Glutamatergic neuron (in vitro differentiated cells): ENCODE results near the gene OSBPL8. TPM values are rescaled to one million over a fixed set of nuclear protein-coding genes. Genes with fewer than 3 reads are reported as not detected.
"Not testable (repeated sequence)": the region's sequence is repeated elsewhere in the genome, so short reads cannot be mapped to it uniquely, and the experiment has no call there.

Experiments used
- DNase-seq: peaks from one replicate; pipeline ENCODE4 v3.0.0; 2022
- H3K27ac Mint-ChIP-seq: one replicate; pipeline ENCODE4 v1.8.0; 2020; ENCODE audit warnings: mild to moderate bottlenecking, mixed read lengths, inconsistent platforms; ENCODE audit not compliant: unreplicated experiment
- H3K27me3 Mint-ChIP-seq: one replicate; pipeline ENCODE4 v1.8.0; 2020; ENCODE audit warnings: mild to moderate bottlenecking, moderate library complexity, mixed read lengths, inconsistent platforms; ENCODE audit not compliant: unreplicated experiment
- H3K36me3 Mint-ChIP-seq: one replicate; pipeline ENCODE4 v1.8.0; 2020; ENCODE audit warnings: mild to moderate bottlenecking, mixed read lengths, inconsistent platforms; ENCODE audit not compliant: unreplicated experiment
- H3K4me1 Mint-ChIP-seq: one replicate; pipeline ENCODE4 v1.8.0; 2020; ENCODE audit warnings: mild to moderate bottlenecking, low read depth, mixed read lengths, inconsistent platforms; ENCODE audit not compliant: unreplicated experiment
- H3K4me3 Mint-ChIP-seq: one replicate; pipeline ENCODE4 v1.8.0; 2020; ENCODE audit warnings: mild to moderate bottlenecking, mixed read lengths, inconsistent platforms; ENCODE audit not compliant: unreplicated experiment
- H3K9me3 Mint-ChIP-seq: one replicate; pipeline ENCODE4 v1.8.0; 2020; ENCODE audit warnings: mild to moderate bottlenecking, moderate library complexity, mixed read lengths, inconsistent platforms; ENCODE audit not compliant: unreplicated experiment
- total RNA-seq: library from RNA; stranded (reverse); fragmentation: NEBNext Ultra II Directional; extraction: Animal tissue kit (Norgen Biotek cat#: 25700); gene quantifications from one replicate; pipeline ENCODE4 v1.2.1, GENCODE V29; 2021; ENCODE audit not compliant: unreplicated experiment
- TF ChIP-seq, protein P1 (sequence below): fragments of 200-600 bp; sonication (generic); IDR thresholded peaks from one replicate; pipeline ENCODE4 v1.5.0; 2021; ENCODE audit not compliant: partially characterized antibody, unreplicated experiment

Gene OSBPL8
- total RNA-seq, 1 donor from 2014 or later: 162 TPM

DNA sequence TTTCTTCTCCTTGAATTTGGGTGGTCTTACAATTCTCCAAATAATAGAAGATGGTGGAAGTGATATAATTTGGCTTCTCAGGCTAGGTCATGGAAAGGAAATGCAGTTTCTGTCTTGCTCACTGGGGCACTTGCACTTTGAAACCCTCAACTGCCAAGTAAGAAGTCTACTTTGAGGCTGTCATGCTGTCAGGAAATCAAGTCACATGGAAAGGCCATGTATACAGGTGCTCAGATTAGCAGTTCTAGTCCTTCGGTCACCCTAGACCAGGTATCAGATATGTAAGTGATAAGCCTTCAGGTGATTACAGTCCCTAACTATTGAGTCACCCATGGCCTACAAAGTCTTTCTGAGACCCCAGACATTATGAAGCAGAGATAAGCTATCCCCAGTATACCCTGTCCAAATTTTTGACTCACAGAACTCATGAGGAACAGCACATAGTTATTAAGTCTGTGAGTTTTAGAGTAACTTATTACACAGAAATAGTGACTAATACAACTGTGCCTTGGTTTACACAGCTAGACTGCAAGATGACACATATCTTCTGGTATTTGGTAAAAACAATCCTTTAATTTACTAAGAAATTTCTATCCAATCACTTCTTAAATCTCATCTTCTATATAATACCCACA lies 185.1 kb downstream of the OSBPL8 start:
- TF ChIP-seq, protein P1, sequence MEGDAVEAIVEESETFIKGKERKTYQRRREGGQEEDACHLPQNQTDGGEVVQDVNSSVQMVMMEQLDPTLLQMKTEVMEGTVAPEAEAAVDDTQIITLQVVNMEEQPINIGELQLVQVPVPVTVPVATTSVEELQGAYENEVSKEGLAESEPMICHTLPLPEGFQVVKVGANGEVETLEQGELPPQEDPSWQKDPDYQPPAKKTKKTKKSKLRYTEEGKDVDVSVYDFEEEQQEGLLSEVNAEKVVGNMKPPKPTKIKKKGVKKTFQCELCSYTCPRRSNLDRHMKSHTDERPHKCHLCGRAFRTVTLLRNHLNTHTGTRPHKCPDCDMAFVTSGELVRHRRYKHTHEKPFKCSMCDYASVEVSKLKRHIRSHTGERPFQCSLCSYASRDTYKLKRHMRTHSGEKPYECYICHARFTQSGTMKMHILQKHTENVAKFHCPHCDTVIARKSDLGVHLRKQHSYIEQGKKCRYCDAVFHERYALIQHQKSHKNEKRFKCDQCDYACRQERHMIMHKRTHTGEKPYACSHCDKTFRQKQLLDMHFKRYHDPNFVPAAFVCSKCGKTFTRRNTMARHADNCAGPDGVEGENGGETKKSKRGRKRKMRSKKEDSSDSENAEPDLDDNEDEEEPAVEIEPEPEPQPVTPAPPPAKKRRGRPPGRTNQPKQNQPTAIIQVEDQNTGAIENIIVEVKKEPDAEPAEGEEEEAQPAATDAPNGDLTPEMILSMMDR: no peak
- Mint-ChIP-seq H3K4me3 (no peak overlapping the region), H3K9me3 (no peaks in the 10 kb centered on the region), H3K36me3 (peaks cover 10% of the 10 kb centered on the region), H3K4me1 (no peaks in the 10 kb centered on the region), H3K27me3 (no peaks in the 10 kb centered on the region), H3K27ac (no peak overlapping the region)
- DNase-seq: no peak

GRCh38 chr12:76368230-76368629 lies 191.3 kb downstream of the OSBPL8 start:
- DNase-seq: no peak
- TF ChIP-seq, protein P1: no peak
- Mint-ChIP-seq H3K4me1 (no peaks in the 10 kb centered on the region), H3K9me3 (no peaks in the 10 kb centered on the region), H3K27ac (no peak overlapping the region), H3K27me3 (peaks cover 2% of the 10 kb centered on the region), H3K36me3 (peaks cover 37% of the 10 kb centered on the region), H3K4me3 (no peak overlapping the region)

DNA sequence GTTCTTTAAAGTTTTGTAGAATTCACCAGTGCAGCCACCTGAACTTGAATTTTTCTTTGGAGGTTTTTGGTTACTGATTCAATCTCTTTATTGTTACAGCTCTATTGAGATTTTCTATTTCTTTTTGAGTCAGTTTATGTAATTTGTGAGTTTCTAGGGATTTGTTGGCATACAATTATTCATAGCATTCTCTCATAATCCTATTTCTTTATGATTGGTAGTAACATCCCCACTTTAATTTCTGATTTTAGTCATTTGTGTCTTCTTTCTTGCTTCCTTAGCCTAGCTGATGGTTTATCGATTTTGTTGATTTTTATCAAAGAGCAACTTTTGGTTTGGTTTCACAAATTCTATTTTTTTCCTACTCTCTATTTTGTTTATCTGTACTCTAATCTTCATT lies 193.4 kb downstream of the OSBPL8 start:
- no peak for DNase-seq
- H3K27me3 Mint-ChIP-seq: peaks cover 4% of the 10 kb centered on the region
- no peak overlapping the region for H3K4me3 Mint-ChIP-seq
- H3K27ac Mint-ChIP-seq: no peak overlapping the region
- H3K9me3 Mint-ChIP-seq: no peaks in the 10 kb centered on the region
- H3K36me3 Mint-ChIP-seq: peaks cover 37% of the 10 kb centered on the region
- H3K4me1 Mint-ChIP-seq: no peaks in the 10 kb centered on the region
- TF ChIP-seq, protein P1: no peak

GRCh38 chr12:76364131-76364530 lies 195.4 kb downstream of the OSBPL8 start:
- peaks cover 38% of the 10 kb centered on the region for H3K36me3 Mint-ChIP-seq
- H3K27me3 Mint-ChIP-seq, DNase-seq, H3K4me1 Mint-ChIP-seq, H3K27ac Mint-ChIP-seq, H3K9me3 Mint-ChIP-seq, H3K4me3 Mint-ChIP-seq: not testable (repeated sequence)

DNA sequence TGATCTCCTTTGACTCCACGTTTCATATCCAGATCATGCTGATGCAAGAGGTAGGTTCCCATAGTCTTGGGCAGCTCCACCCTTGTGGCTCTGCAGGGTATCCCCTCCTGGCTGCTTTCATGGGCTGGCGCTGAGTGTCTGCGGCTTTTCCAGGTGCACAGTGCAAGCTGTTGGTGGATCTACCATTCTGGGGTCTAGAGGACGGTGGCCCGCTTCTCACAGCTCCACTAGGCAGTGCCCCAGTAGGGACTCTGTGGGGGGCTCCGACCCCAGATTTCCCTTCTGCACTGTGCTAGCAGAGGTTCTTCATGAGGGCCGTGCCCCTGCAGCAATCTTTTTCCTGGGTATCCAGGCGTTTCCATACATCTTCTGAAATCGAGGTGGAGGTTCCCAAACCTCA lies 199.3 kb downstream of the OSBPL8 start:
- DNase-seq: no peak
- Mint-ChIP-seq H3K27ac (no peak overlapping the region), H3K4me3 (no peak overlapping the region), H3K27me3 (peaks cover 6% of the 10 kb centered on the region), H3K4me1 (no peaks in the 10 kb centered on the region), H3K36me3 (peaks cover 11% of the 10 kb centered on the region), H3K9me3 (peaks cover 2% of the 10 kb centered on the region)
- TF ChIP-seq, protein P1: no peak

GRCh38 chr12:76356071-76356470 lies 203.5 kb downstream of the OSBPL8 start:
- Mint-ChIP-seq H3K27ac (no peak overlapping the region), H3K27me3 (peaks cover 3% of the 10 kb centered on the region), H3K4me3 (no peak overlapping the region)

More at GRCh38 chr12:76356071-76356470, 203.5 kb downstream of the OSBPL8 start:
- DNase-seq: no peak
- no peaks in the 10 kb centered on the region for H3K4me1 Mint-ChIP-seq
- peaks cover 6% of the 10 kb centered on the region for H3K36me3 Mint-ChIP-seq
- peaks cover 2% of the 10 kb centered on the region for H3K9me3 Mint-ChIP-seq
- TF ChIP-seq, protein P1: no peak
